Epithelial cell of proximal tubule (primary cell): ENCODE measurements around the gene PLCB1. TPM values are rescaled to one million over a fixed set of nuclear protein-coding genes. Genes with fewer than 3 reads are reported as not detected.
A peak's percentile ranks its signal among the peaks of the same experiment; 100 is the strongest.

Source experiments
- DNase-seq: peaks from one replicate; pipeline ENCODE4 v3.0.0-alpha.2; 2011; ENCODE audit warnings: low read depth
- H3K4me3 ChIP-seq: 2 replicates; pipeline ENCODE4 v1.5.1; 2011; ENCODE audit warnings: low read depth, mild to moderate bottlenecking, low read length
- total RNA-seq: library from RNA; depleted of rRNA; stranded (reverse); fragments of >200 nt; gene quantifications from 2 replicates; pipeline ENCODE4 v1.2.3, GENCODE V29; 2015
- TF ChIP-seq, protein P1 (sequence below): conservative IDR thresholded peaks from 2 replicates; pipeline ENCODE4 v1.5.1; 2012; ENCODE audit warnings: low read depth, mild to moderate bottlenecking, low read length

The PLCB1 gene
- total RNA-seq, 1 donor from 2014 or later = 2.2 TPM

DNA sequence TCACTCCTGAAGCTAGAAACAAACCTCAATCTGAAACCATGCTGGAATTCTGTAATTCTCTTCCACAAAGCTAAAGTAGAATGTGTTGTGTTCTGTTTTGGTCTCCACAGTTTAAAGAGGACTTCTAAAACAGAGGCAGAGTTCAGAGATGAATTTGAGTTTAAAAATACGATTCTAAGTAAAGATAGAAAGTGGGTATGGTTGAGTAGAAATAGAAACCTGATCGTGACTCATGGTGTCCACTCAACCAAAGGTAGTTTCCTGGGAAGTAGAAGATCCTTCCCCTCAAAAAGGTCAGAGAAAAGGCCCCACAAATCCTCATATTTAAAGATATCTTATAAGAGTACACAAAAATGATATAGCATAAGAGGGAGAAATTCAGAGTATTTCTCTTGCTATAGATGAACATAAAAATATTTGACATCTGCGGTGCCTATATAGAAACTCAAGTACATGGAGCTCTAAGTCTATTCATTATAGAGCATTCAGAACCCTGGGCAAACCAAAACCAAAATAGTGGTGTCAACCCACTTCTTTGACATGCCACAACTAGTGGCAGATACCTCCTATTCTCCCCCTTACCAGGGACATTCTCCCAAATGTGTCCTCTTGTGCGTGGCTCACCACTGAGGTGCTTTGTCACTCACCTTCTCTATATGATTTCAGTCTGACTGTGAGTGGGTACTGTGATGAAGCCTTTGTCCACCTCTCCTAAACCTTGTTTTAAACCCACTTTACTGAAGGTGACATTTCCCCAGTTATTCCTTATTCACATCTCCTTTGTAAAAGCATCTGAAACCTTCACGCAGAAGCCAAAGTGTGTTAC is 84.5 kb downstream of the PLCB1 start:
- H3K4me3 ChIP-seq = no peak overlapping the region
- no peak for DNase-seq
- TF ChIP-seq, protein P1, sequence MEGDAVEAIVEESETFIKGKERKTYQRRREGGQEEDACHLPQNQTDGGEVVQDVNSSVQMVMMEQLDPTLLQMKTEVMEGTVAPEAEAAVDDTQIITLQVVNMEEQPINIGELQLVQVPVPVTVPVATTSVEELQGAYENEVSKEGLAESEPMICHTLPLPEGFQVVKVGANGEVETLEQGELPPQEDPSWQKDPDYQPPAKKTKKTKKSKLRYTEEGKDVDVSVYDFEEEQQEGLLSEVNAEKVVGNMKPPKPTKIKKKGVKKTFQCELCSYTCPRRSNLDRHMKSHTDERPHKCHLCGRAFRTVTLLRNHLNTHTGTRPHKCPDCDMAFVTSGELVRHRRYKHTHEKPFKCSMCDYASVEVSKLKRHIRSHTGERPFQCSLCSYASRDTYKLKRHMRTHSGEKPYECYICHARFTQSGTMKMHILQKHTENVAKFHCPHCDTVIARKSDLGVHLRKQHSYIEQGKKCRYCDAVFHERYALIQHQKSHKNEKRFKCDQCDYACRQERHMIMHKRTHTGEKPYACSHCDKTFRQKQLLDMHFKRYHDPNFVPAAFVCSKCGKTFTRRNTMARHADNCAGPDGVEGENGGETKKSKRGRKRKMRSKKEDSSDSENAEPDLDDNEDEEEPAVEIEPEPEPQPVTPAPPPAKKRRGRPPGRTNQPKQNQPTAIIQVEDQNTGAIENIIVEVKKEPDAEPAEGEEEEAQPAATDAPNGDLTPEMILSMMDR = no peak

GRCh38 chr20:8218861-8219260 is 86.8 kb downstream of the PLCB1 start:
- TF ChIP-seq, protein P1 = no peak
- no peak overlapping the region for H3K4me3 ChIP-seq
- DNase-seq = peak; percentile 10

DNA sequence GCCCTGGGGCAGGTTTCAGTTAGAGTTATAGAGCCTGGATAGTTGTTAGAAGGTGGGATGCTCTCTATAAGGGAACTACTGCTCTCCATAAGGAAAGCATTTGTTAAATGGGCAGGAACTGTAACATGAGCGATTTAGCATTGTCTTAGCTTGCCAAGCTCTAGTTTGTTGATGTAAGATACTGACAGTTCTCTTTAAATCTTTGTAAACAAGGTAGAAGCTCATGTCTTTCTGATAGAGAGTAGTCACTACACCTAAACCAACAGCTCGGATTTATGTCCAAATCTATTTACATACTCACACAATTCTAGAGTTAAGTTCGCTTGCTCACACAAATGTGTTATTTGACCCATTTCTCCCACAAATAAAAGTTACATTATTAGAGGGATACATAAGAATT is 87.3 kb downstream of the PLCB1 start:
- no peak overlapping the region for H3K4me3 ChIP-seq
- no peak for DNase-seq
- TF ChIP-seq, protein P1 = no peak

DNA sequence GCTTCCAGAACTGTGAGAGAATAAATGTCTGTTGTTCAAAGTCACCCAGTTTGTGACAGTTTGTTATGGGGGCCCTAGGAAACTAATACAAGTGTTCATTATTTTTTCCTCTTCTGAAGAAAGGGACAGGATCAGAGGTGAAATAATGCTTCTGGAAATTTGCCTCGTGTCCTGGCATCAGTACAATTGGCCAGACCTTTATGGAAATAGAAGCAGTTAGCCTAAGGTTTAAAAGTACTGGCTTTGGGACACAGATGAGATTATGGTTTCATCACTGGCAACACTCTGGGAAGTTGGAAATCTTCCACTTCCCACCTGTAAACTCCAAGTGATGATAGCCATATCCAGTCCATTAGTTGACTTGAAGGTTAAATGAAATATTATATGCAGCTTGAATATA is 88.7 kb downstream of the PLCB1 start:
- H3K4me3 ChIP-seq = no peak overlapping the region
- TF ChIP-seq, protein P1 = no peak
- DNase-seq = no peak

DNA sequence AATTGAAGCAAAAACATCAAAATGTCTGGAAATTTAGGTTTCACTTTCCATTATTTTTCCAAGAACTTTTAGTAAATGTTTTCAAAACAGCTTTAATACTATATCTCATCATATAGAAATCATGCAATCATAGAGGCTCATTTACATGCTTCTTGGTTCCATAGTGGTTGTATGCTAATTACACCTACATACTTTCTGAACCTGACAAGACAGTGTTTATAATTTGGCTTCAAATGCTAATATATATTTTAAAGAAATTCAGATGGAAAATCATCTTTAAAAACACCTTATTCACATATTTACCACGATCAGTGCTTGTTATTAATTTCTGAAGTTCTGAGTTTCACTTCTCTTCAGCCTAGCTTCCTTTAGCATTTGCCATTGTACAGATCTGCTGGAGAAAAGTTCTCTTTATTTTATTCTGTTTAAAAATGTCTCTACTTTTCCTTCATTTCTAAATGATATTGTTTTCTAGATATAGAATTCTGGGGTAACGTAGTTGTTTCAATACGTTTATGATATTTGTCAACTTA is 89.9 kb downstream of the PLCB1 start:
- TF ChIP-seq, protein P1 = no peak
- H3K4me3 ChIP-seq = no peak overlapping the region
- DNase-seq = no peak

DNA sequence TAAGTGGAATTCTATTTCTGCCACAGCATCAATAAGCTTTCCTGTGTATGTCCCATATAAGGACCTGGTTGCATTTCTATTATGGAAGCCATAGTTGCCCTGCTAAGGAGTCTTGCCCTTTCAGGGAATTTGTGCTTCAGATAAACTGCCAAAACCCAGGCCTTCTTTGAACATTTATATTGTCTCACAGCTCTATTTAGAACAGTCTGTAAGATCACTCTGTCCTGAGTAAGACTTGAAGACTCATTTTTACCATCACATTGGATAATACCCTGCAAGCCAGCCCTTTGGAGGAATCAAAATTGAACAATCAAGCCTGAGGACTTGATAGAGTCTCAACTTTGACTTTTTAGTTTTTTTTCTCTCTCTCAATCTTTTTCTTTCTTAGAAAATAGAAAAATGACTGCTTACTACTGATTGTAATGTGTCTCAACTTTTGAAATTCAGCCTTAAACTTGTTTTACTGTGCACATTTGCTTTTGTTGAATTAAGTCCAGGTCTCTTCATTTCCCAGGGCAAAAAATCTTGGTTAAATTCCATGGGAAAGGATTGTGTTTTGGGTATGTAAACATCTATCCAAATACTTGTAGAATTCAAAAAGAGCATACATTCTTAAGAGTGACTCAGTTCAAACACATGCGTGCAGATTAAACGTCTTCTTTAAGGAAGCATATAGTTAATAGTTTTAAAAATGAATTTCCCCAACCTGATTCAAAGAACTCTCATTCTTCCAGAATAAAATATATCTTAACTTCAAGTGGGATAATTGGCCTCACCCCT is 91.2 kb downstream of the PLCB1 start:
- no peak for DNase-seq
- no peak overlapping the region for H3K4me3 ChIP-seq
- TF ChIP-seq, protein P1 = no peak
